Mammary epithelial cell (primary cell): Measurements from ENCODE around the gene ATP8A2.

Experiments used
- CTCF ChIP-seq, 2 donors: IDR thresholded peaks in 1 of 2; conservative IDR thresholded peaks in 1 of 2; 2 replicates each; pipeline ENCODE4 v1.5.1; 2011 to 2012; ENCODE audit warnings: inconsistent platforms in 2 of 2, low read length in 2 of 2, mild to moderate bottlenecking in 2 of 2, control low read depth in 1 of 2, low read depth in 1 of 2; ENCODE audit not compliant: insufficient read depth in 1 of 2; ENCODE audit errors: extremely low read depth in 1 of 2
- EZH2 ChIP-seq: IDR thresholded peaks from 2 replicates; pipeline ENCODE4 v1.6.1; 2012; ENCODE audit warnings: low read length, inconsistent platforms, borderline replicate concordance

GRCh38 chr13:25876247-25876646 is 504.5 kb downstream of the ATP8A2 start:
- no peak for TF ChIP-seq CTCF (conservative IDR thresholded peaks at IDR 0.05 in 1 of 2, IDR thresholded peaks at IDR 0.05 in 1 of 2; ENCODE audit: extremely low read depth in 1 of 2, insufficient read depth in 1 of 2, low read depth in 1 of 2, low read length in 2 of 2)
- no peak for TF ChIP-seq EZH2
